Endothelial cell of umbilical vein (primary cell): ENCODE data around the gene LTBP1. TPM values are rescaled to one million over a fixed set of nuclear protein-coding genes. Genes with fewer than 3 reads are reported as not detected.

Experiments used
- BruUV-seq: library from RNA; stranded (reverse); fragments of 400-500 nt; replicated peaks from 2 replicates; lab custom pipeline; 2021; lab: Mats Ljungman, UMichigan
- CTCF ChIA-PET: fragments of 300-600, 350-600 bp; sonication (Branson Sonifier 250); formaldehyde crosslinking; loops from one replicate; lab custom pipeline; 2021; ENCODE audit warnings: antibody characterized with exemption, inconsistent platforms; lab: Charles Lee
- POLR2A ChIA-PET: fragments of 300-600, 350-600 bp; sonication (Branson Sonifier 250); formaldehyde crosslinking; loops from one replicate; lab custom pipeline; 2021; ENCODE audit warnings: antibody characterized with exemption, inconsistent platforms; lab: Charles Lee
- DNase-seq: peaks from one replicate; pipeline ENCODE4 v3.0.0-alpha.2; 2011; ENCODE audit warnings: low read depth, low spot score
- FAIRE-seq: peaks from 2 replicates; lab custom pipeline; 2011; peaks lifted over from hg19 to GRCh38; lab: Jason Lieb, UNC
- H2AFZ ChIP-seq: 2 replicates; pipeline ENCODE4 v1.6.0; 2012; ENCODE audit warnings: low read depth, low read length, control low read depth, inconsistent platforms
- H3K27ac ChIP-seq: 2 replicates; pipeline ENCODE4 v1.5.1; 2011; ENCODE audit warnings: low read depth, mild to moderate bottlenecking, control low read depth, low read length, moderate library complexity; ENCODE audit not compliant: insufficient read depth
- H3K27me3 ChIP-seq, 2 experiments: 2 replicates each; pipeline versions ENCODE4 v1.6.0 to v1.6.1; 2011; ENCODE audit warnings: low read length in 2 of 2, mixed read lengths in 1 of 2; ENCODE audit not compliant: control insufficient read depth in 2 of 2, insufficient read depth in 2 of 2
- H3K36me3 ChIP-seq, 2 experiments: 2 replicates in 1 of 2; 3 replicates in 1 of 2; pipeline ENCODE4 v1.5.1; 2011; ENCODE audit warnings: low read length in 2 of 2, mild to moderate bottlenecking in 1 of 2, moderate library complexity in 1 of 2; ENCODE audit not compliant: control insufficient read depth in 2 of 2, insufficient read depth in 2 of 2; ENCODE audit errors: extremely low read depth in 1 of 2
- H3K4me1 ChIP-seq: 3 replicates; pipeline ENCODE4 v1.5.1; 2011; ENCODE audit warnings: mild to moderate bottlenecking, low read length; ENCODE audit not compliant: control insufficient read depth, insufficient read depth; ENCODE audit errors: extremely low read depth
- H3K4me2 ChIP-seq: 2 replicates; pipeline ENCODE4 v1.6.1; 2011; ENCODE audit warnings: low read length, control low read depth, mixed read lengths; ENCODE audit not compliant: insufficient read depth
- H3K4me3 ChIP-seq, 3 experiments: fragments of 200-600 bp in 1 of 3; sonication (generic), shearing (Covaris generic) in 1 of 3; replicated peaks in 1 of 3; 2 replicates each; pipeline ENCODE4 v1.5.1; 2011 to 2016; ENCODE audit warnings: control low read depth in 3 of 3, low read length in 3 of 3, mild to moderate bottlenecking in 2 of 3, inconsistent platforms in 1 of 3, low read depth in 1 of 3, moderate library complexity in 1 of 3; ENCODE audit not compliant: insufficient read depth in 1 of 3
- H3K79me2 ChIP-seq: 2 replicates; pipeline ENCODE4 v1.6.0; 2012; ENCODE audit warnings: low read length, inconsistent platforms; ENCODE audit not compliant: control insufficient read depth, insufficient read depth
- H3K9ac ChIP-seq: replicated peaks from 2 replicates; pipeline ENCODE3; 2011; ENCODE audit warnings: low read length, control low read depth; ENCODE audit not compliant: insufficient read depth; ENCODE audit errors: extremely low read depth
- H3K9me1 ChIP-seq: replicated peaks from 3 replicates; pipeline ENCODE4 v1.6.0; 2011; ENCODE audit warnings: mild to moderate bottlenecking, low read length; ENCODE audit not compliant: control insufficient read depth, insufficient read depth; ENCODE audit errors: extremely low read depth
- H3K9me3 ChIP-seq: replicated peaks from 2 replicates; pipeline ENCODE4 v1.5.1; 2012; ENCODE audit warnings: low read length, inconsistent platforms; ENCODE audit not compliant: control insufficient read depth, insufficient read depth
- H4K20me1 ChIP-seq: replicated peaks from 2 replicates; pipeline ENCODE3; 2011; ENCODE audit warnings: mild to moderate bottlenecking, low read length; ENCODE audit not compliant: control insufficient read depth, insufficient read depth; ENCODE audit errors: extremely low read depth
- CTCF ChIP-seq, 2 donors: IDR thresholded peaks; 1 replicate in 1 of 2; 2 replicates in 1 of 2; pipeline ENCODE4 v1.5.1; 2011; ENCODE audit warnings: low read length in 2 of 2, mild to moderate bottlenecking in 2 of 2, moderate library complexity in 2 of 2, control low read depth in 1 of 2, inconsistent platforms in 1 of 2, low read depth in 1 of 2; ENCODE audit not compliant: insufficient read depth in 1 of 2; ENCODE audit errors: extremely low read depth in 1 of 2
- EZH2 ChIP-seq: IDR thresholded peaks from 2 replicates; pipeline ENCODE4 v1.6.1; 2012; ENCODE audit warnings: borderline replicate concordance, low read depth, mild to moderate bottlenecking, moderate library complexity, low read length, inconsistent platforms; ENCODE audit not compliant: severe bottlenecking
- FOS ChIP-seq: IDR thresholded peaks from 2 replicates; pipeline ENCODE4 v1.6.1; 2011; ENCODE audit warnings: mild to moderate bottlenecking, low read length, moderate library complexity, borderline replicate concordance; ENCODE audit not compliant: insufficient read depth
- GATA2 ChIP-seq: IDR thresholded peaks from 2 replicates; pipeline ENCODE4 v1.7.0; 2011; ENCODE audit warnings: low read depth, mild to moderate bottlenecking, moderate library complexity, mixed read lengths, low read length; ENCODE audit not compliant: insufficient read length, insufficient read depth
- JUN ChIP-seq: IDR thresholded peaks from 2 replicates; pipeline ENCODE4 v1.6.1; 2011; ENCODE audit warnings: borderline replicate concordance, low read depth; ENCODE audit not compliant: insufficient read length, insufficient read depth
- MYC ChIP-seq: IDR thresholded peaks from one replicate; pipeline ENCODE4 v1.6.1; 2011; ENCODE audit warnings: mild to moderate bottlenecking, low read depth, low read length
- POLR2A ChIP-seq: IDR thresholded peaks from 2 replicates; pipeline ENCODE4 v1.6.1; 2012; ENCODE audit warnings: low read depth, mild to moderate bottlenecking, control low read depth, low read length
- POLR2AphosphoS5 ChIP-seq: IDR thresholded peaks from 2 replicates; pipeline ENCODE4 v1.6.1; 2012; ENCODE audit warnings: low read depth, mild to moderate bottlenecking, control low read depth, low read length, moderate library complexity; ENCODE audit not compliant: insufficient read depth
- dilution Hi-C: fragments of 300-500 bp; cut with MboI; formaldehyde crosslinking; loops from one replicate; pipeline ENCODE4 v1.15.0; 2019; ENCODE audit warnings: low sequenced_read_pairs; ENCODE audit not compliant: extremely low pct_ligation_motif_present
- intact Hi-C: fragments of 100-400 bp; cut with micrococcal nuclease; formaldehyde crosslinking; loops from one replicate; pipeline ENCODE4 v1.10.0; 2022
- polyA plus RNA-seq, 4 experiments: library from polyadenylated mRNA; depleted of rRNA in 3 of 4; stranded (reverse) in 3 of 4; unstranded in 1 of 4; fragments of >200 nt; gene quantifications; 2 replicates each; pipeline versions ENCODE4 v1.2.1 to v1.2.3, GENCODE V29; 2011 to 2012; ENCODE audit warnings: missing spikeins in 1 of 4
- total RNA-seq: library from RNA; stranded (reverse); gene quantifications from 2 replicates; pipeline ENCODE4 v1.2.3, GENCODE V29; 2021
- TF ChIP-seq, protein P1 (sequence below): IDR thresholded peaks from 2 replicates; pipeline ENCODE4 v1.6.1; 2011; ENCODE audit not compliant: insufficient read depth, insufficient read length

LTBP1 gene
- total and polyA plus RNA-seq, 2 donors (not counting 3 experiments of a cell fraction or from before 2014, with no cell fraction given), result 57.4 to 68.2 TPM

DNA sequence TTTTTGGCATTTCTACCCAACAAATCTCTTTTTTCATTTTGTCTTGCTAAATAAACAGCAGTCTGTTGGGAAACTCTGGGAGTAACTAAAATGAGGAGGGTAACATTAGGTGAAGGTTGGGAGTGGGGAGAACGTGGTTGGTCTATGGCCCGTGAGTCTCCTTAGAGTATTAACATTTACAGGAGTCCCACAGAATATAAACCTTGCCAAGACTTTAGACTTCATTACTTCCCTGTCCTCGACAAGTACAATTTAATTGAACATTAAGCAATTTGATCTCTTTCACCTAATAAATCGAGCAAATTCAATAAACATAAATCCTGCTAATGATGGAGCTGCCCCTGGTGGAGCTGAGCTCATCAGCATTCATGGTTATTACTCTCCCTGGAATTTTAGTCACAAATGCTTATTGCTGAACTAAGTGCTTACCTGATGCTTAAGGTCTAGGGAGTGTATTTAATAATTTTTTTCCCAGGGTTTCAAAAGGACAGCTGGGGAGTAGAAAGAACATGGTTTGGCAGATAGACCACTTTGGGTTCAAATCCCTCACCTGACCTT, 434.6 kb downstream of the LTBP1 start:
- H3K27ac ChIP-seq, result no peak overlapping the region
- CTCF ChIA-PET, result interaction anchor here (1.0 to 3.6 kb wide), 5 partner anchors 9 to 345 kb away, joined by 3 to 16 read pairs (median 4); no protein-coding TSS in a partner anchor
- no peak overlapping the region for H3K9ac ChIP-seq
- H3K9me1 ChIP-seq, result no peaks in the 10 kb centered on the region
- no peaks in the 10 kb centered on the region for H3K36me3 ChIP-seq
- POLR2A ChIA-PET, result no interaction called here
- H3K79me2 ChIP-seq, result no peaks in the 10 kb centered on the region
- dilution Hi-C loops, result no loop called here
- H4K20me1 ChIP-seq, result no peaks in the 10 kb centered on the region
- BruUV-seq, result no TSS peak
- DNase-seq (no peak), FAIRE-seq (no peak)
- no peak for TF ChIP-seq FOS
- TF ChIP-seq, protein P1, sequence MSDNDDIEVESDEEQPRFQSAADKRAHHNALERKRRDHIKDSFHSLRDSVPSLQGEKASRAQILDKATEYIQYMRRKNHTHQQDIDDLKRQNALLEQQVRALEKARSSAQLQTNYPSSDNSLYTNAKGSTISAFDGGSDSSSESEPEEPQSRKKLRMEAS, result no peak
- no peak for TF ChIP-seq EZH2
- TF ChIP-seq CTCF (IDR thresholded peaks at IDR 0.05; ENCODE audit: extremely low read depth in 1 of 2, insufficient read depth in 1 of 2, low read depth in 1 of 2, low read length in 2 of 2), result no peak
- TF ChIP-seq GATA2, result no peak
- no peak for TF ChIP-seq MYC
- no peak for TF ChIP-seq JUN
- no peak for TF ChIP-seq POLR2A
- no peak for TF ChIP-seq POLR2AphosphoS5
- H3K4me2 ChIP-seq, result no peak overlapping the region
- H3K4me1 ChIP-seq, result no peaks in the 10 kb centered on the region
- no peak overlapping the region for H2AFZ ChIP-seq
- no peaks in the 10 kb centered on the region for H3K27me3 ChIP-seq
- H3K4me3 ChIP-seq, result no peak overlapping the region
- H3K9me3 ChIP-seq, result no peaks in the 10 kb centered on the region
- intact Hi-C loops, result loop anchor here (2.0 kb wide), 1 partner anchor 609 kb away; no protein-coding TSS in a partner anchor
